ENCODE measurements around the gene ABCF3.
A peak's percentile ranks its signal among the peaks of the same experiment; 100 is the strongest.

The ABCF3 gene

DNA sequence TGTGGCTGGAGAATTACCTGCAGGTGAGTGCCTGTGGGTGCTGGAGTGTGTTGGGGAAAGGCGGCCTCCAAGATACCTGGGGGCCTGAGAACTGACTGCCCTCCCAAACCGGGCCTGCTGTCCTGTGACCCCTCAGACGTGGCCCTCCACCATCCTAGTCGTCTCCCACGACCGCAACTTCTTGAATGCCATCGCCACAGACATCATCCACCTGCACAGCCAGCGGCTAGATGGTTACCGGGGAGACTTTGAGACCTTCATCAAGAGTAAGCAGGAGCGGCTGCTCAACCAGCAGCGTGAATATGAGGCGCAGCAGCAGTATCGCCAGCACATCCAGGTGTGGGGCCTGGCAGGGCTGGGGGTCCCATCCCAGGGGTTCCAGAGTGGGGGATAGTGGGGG lies 3.4 kb downstream of the ABCF3 start:
- DNase-seq = no peak

DNA sequence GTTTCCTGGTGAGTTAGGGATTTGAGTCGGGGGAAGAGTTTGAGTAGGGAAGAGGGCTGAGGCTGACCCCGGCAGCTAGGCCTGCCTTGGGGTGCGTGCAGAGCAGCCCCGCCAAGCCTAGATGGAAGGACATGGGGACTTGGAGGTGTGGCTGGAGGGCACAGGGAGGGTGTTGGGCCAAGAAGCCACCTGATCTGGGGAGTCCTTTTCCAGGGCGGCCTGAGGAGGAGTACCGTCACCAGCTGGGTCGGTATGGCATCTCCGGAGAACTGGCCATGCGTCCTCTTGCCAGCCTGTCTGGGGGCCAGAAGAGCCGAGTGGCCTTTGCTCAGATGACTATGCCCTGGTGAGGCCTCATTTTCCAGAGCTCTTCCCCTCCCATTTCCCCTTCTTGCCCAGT lies 6.9 kb downstream of the ABCF3 start:
- DNase-seq = no peak

DNA sequence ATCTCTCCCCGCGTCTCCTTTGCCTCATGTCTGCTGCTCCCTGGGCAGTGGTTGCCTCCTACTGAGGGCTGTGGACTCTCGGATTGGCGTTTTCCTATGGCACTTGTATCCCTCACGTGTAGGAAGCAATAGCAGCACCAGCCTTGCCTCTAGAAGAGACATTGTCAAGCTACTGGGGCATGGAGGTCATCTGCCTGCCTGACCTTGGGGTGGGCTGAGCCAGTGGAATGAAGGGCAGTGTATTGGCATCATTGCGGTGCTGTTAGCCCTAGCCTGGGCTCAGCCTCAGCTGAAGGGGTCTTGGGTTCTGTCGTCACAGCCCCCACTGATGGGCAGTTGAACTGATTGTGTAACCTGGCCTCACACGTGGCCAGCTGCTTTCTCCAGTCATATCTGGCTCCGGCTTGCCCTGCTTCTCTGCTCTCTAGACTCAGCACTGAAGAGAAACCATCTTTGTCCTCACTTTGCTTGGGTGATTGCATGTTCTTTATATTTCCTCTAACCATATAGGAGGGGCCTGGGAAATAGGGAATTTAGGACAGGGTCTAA lies 8.1 kb downstream of the ABCF3 start:
- no peak for DNase-seq

DNA sequence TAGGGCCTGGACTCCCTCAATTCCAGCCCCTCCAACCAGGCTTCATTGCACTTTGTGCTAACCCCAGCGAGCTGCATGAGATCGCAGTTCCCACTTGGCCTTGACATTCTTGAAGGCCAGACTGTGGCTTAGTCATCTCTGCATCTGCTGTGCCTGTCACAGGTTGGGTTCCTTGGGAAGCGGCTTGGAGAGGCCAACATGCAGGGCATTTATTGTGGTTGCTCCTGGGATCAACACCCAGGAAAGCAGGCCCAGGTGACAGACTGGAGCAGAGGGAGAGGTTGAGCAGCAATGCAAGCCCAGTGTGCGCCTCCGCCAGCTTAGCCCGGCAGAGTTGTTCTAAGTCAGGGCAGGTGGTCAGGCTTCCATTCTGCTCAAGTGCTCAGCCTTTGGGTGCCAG lies 10.5 kb downstream of the ABCF3 start:
- DNase-seq = no peak

DNA sequence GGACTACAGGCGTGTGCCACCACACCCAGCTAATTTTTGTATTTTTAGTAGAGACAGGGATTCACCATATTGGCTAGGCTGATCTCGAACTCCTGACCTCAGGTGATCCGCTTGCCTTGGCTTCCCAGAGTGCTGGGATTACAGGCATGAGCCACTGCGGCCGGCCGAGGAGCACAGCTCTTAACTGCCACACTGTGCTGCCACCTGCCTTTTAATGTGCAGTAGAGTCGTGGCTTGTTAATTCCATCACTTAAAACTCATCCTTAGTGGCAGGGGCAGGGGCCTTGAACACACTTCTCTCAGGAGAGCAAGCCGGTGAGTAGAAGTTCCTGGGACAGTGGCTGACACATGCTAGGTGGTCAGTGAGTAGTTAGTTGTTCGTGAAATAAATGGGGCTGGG lies 12.5 kb downstream of the ABCF3 start:
- no peak for DNase-seq

DNA sequence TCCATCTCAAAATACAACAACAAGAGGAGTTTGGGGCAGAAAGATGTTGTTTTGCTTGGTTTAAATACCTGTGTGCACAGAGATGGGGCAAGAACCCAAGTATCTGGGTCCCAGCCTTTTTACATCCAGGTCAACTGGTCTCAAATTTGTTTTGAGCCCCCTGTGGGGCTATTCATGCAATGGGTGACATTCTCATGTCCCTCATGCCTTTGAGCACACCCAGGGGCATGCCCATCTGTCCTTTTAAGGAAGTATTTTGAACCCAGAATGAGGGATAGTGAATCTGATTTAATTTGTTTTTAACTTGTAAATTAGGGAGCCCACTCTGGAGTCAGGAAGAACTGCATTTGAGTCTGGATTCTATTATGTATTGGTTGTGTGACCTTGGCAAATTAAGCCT lies 14.8 kb downstream of the ABCF3 start:
- DNase-seq = no peak

DNA sequence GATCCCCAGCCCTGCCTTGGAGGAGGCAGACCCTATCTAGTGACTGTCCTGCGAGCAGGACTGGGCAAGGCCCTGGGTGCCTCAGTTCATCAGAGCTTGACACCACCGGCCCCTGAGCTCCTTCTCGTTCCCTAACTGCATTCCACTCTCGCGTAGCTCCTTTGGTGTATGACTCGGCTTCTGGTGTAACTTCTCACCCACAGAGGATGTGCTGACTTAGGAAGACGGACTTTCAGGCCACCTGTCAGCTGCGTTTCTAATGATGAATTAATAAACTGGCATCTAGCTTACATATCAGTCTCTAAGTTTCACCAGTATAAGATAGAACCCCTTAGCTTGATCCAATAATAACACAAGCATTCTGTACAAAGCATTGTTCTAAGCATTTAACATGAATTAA lies 17.5 kb downstream of the ABCF3 start:
- no peak for DNase-seq

DNA sequence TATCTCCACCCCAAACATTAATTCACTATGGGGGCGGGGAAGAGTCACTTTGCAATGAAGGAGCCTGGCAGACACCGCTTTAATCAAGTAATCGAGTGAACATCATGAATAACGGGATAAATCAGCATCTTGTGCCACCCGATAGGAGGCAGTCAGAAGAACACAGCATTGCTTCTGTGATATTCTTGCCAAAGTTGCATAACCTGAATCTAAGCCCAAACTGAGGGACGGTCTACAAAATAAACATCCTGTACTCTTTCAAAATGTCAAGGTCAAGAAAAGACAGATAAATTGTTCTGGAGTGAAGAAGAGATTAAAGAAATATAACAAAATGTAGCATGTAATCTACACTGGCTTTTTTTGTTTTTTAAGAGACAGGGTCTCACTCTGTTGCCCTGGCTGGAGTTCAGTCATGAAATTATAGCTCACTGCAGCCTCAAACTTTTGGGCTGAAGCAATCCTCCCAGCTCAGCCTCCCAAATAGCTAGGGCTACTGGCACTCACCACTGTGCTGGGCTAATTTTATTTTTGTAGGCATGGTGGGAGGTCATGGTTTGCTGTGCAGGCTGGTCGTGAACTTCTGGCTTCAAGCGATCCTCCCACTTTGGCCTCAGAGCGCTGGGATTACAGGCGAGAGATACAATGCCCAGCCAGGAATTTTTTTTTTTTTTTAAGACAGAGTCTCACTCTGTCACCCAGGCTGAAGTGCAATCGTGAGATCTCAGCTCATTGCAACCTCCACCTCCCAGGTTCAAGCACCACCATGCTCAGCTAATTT lies 23.3 kb downstream of the ABCF3 start:
- DNase-seq = no peak

DNA sequence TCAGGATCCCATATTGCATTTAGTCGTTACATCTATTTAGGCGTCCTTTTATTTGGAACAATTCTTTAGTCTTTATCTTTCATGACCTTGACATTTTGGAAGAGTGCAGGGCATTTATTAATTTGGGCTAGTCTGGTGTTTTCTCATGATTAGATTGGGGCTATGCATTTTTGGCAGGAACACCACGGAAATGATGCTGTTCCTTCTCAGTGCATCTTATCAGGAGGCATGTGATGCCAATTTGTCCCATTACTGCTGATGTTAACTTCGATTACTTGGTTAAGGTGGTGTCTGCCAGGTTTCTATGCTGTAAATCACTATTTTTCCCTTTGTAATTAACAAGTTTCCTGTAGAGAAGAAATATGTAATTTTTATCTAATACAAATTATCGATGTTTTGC lies 25.3 kb downstream of the ABCF3 start:
- no peak for DNase-seq

DNA sequence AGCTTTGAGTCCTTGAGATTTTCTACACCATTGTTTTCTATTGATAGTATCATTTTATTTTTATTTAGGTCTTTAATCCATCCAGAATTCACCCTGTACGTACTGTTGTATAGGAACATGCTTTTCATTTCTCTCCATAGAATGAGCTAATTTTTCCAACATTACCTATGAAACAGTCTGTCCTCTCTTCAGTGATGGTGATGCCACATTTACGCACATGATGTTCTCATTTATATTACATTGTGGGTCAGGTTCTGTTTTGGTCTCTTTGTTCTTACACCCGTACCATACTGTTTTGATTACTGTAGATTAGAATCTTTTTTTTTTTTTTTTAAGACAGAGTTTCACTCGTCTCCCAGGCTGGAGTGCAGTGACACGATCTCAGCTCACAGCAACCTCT lies 25.7 kb downstream of the ABCF3 start:
- DNase-seq = no peak

DNA sequence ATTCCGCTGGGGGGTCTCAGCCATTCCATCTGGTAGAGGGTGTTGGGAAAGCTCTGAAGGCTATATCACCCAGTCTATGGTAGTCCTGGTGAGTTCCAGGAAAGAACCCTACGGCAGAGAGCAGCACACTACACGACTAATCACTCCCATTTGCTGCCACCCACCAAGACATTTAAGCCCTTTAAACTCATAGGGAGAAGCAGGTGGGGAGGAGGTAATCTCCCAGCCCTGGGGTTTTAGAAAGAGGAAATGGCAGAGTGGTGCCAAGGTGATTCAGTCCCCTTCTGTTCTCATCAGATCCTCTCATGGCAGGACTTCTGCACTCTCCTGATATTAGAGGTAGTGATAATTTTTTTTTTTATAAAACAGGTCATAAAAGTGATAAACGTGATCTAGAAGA lies 32.8 kb downstream of the ABCF3 start:
- DNase-seq = no peak

DNA sequence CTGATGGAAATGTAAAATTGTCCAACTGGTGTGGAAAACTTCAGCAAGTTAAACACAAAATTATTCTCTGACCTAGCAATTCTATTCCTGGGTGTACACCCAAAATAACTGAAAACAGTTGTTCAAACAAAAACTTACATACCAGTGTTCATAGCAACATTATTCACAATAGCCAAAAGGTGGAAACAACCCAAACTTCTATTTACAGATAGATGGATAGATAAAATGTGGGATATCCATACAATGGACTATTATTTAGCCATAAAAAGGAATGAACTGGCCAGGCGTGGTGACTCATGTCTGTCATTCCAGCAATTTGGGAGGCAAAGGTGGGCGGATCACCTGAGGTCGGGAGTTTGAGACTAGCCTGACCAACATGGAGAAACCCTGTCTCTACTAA lies 36.5 kb downstream of the ABCF3 start:
- no peak for DNase-seq

DNA sequence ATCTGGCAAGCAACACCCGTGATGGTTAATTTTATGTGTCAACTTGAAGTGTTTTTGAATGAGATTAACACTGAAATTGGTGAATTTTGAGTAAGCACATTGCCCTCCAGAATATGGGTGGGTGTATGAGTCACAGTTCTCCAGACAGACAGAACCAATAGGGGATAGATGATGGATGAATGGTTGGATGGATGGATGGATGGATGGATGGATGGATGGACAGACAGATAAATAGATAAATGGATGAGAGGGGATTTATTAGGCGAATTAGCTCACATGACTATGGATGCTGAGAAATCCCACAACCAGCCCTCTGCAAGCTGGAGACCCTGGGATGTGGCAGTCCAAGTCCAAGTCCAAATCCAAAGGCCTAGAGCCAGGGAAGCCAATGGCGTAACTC lies 37.9 kb downstream of the ABCF3 start:
- no peak for DNase-seq

DNA sequence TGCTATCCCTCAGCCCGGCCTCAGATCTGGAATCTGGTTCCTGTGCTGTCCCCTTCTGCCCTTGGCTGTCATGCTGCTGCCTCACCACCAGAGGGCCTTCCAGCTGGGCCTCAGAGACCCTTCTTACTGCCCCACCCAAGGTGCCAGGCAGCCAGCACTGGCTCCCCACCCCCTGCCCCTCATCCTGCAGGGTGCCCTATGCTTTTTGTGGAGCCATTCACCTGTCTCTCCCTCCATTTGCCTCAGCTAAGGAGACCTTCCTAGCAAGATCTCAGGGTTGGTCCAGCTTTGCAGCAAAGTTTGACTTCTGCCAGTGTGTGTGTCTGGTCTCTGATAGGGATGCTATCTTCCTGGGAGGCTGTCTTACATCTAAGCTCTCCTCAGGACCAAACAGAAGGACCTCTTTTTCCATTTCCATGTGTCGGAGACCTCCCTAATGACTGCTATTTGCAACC lies 41.5 kb downstream of the ABCF3 start:
- no peak for DNase-seq

DNA sequence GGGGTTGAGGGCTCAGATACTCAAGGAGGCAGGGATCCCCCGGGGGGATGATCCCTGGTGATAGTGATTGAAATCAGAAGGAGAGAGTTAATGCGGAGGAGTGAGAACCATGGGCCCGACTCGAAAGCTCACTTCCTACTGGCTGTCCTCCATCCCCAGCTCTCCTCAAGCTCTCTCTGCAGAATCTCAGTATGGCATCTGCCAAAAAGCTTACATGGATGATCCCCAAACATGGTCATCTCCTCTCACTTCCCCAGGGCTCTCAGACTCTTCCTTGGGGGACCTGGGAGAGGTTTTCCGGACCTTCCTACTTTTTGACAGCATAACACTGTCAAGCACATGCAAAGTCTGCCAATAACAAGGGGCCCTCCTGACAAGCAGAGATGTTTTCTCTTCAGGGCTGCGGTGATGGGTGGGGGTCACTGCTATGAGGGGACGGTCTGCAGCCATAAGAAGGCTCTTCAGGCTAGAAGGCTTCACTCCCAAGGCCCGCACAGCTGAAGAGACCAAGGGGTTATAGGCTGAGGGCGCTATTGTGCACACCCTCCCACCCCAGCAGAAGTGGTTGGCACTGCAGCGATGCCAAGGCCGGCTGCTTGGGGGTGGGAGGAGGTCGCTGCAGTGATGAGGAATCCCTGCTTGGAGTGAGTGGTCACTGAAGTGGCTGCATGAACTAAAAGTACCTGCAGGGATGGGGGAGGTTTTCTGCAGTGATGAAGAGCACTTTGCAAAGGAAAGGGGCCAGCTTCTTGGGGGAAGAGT lies 42.6 kb downstream of the ABCF3 start:
- no peak for DNase-seq

DNA sequence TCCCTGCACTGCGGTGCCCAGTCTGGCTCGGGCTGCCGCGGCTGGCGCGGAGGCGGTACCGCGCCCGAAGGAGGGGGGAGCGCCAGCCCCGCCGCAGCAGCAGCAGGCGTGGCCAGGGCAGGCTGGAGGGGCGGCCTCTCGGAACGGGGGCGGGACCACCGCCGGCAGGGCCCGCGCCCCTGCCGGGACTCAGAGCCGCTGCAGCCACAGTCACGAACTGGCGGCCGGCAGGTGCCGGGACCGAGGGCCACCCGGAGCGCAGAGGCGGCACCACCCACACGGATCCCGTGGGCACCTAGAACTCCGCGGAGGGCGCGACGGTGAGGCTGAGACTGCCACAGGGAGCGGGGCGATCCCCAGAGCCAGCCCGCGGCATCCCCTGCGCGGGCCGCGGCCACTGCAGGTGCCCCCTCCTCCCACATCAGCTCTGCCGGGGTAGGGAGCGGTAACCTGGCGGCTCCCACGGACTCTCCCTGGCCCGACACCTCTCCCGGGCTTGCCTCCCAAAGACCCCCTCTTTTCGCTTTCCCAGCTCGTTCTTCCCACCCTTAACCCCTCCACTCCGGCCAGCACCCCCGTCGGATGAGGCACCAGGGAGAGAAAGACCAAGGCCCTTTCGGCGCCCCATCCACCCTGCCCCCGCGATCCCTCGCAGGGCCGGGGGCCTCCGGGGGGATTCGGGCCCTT lies 43.5 kb downstream of the ABCF3 start, which contains the start of gene VWA5B2:
TSS of gene VWA5B2 (plus strand) at position 192 of the 687 bp plus-strand sequence. CDS start 944 bp downstream, outside the sequence.
- peak; percentile 67 for DNase-seq

DNA sequence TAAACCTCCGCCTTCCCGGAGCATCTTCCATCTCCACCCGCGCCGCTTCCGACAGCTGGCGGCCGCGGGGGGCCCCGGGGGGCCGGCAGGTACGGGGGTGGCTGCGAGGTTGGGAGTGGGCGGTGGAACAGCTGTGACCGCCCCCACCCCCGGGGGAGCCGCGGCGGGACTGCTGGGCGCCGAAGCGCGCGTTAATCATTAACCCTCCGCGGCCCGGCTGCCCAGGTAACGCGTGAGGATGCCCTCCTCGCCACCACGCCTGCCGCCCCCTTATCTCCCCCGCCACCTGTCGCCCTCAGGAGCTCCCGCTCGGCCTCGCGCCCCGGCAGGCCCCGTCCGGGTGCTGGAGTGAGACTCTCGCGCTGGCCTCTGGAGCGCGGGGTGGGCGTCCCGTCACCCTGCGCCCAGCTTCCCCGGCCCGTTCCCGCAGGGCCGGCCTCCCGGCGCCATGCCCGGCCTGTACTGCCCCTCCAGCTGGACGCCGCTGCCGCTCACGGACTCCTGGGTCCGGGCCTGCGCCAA lies 44.1 kb downstream of the ABCF3 start:
- no peak for DNase-seq

DNA sequence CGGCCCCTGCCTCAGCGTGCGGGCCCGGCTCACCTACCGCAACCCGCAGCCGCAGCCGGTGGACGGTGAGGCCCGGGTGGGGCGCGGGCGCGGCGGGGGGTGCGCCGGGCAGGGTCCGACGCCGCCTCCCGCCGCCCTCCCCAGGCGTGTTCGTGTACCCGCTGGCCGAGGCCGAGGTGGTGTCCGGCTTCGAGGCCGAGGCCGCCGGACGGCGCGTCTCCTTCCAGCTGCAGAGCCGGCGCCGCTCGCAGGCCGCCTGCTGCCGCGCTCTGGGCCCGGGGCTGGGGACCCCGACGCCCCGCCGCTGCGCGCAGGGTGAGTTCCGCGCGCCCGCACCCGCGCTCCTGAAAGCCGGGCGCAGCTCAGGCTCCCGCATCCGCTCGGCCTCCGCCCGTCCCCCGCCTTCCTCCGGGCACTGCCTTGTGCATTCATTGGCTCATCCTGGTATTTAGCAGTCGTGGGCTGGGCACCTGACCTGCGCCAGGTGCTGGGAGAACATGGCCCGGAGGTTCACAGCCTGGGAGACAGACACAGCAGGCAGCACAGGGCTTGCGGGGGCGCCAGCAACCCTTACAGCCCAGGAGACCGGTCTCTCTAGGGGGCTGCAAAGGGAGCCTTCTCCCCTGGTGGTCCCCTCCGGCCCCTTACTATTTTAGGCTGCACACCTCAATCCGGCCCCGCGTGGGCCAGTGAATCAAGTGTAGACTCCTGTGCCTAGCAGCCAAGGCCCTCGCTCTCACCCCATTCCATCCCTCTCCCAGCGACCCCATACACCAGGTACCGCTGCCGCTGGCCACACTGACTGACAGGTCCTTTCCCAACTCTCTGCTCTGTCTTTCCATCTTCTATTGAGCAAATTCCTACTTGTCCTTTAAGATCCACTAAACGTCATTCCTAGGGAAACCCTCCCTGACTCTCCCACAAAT lies 44.9 kb downstream of the ABCF3 start:
- no peak for DNase-seq

DNA sequence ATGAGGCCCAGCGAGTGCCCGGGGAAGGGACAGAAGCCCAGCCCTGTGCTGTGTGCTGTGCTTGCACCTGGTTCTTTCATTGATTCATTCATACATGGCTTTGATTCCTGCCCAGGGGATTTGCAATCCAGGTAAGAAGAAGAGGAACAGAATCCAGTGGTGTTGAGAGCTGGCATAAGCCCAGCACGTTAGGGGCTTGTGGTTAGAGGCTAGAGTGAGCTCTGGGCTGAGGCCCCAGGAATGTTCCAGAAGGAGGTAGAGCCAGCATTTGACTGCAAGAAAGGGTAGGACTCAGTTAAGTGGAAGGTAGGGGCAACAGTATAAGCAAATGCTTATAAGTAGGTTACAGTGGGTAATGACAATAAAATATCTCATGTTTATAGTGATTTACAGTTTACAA lies 45.7 kb downstream of the ABCF3 start:
- no peak for DNase-seq

DNA sequence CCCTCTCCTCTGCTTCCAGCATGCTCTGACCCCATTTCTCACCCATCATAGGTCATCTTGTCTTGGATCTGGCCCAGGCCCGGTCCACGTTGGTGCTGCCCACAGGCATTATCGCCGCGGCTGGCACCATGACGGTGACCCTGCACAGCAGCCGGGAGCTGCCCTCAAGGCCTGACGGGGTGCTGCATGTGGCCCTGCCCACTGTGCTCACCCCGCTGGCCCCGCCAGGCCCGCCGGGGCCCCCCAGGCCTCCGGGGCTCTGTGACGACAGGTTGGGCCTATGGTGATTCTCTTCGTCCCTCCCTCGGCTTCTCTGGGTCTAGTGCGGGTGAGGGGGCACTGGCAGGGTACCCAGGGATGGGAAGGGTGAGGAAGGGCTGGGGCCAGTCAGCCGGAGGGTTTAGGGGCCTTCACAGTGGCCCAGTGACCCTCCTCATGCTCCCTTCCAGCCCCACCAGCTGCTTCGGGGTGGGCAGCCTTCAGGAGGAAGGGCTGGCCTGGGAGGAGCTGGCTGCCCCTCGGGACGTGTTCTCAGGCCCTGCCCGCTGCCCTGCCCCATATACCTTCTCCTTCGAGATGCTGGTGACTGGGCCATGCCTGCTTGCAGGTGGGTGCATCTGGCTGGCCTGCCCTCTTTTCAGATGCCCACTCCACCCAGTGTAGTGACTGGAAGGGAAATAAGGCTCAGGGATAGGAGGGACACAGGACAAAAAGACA lies 47.3 kb downstream of the ABCF3 start:
- no peak for DNase-seq

DNA sequence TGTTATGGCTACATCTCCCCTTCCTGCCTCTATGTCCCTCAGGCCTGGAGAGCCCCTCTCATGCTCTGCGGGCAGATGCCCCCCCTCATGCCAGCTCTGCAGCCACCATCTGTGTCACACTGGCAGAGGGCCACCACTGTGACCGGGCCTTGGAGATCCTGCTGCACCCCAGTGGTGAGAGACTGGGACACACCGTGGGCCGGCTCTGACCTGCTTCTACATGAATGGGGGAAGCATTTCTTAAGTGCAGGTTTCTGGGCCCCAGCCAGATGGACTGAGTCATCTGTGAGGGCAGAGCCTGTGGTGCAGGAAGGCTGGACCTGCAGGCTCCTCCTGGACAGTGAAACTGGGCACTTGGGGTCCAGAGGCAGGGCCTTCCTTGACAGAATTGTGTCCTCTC lies 48.2 kb downstream of the ABCF3 start:
- no peak for DNase-seq

Data from femur (tissue), 1 donor.